DMS153 treated with DMSO at 0.1 percent for 48 hours (cell line): ENCODE results near the gene PDE10A.
"Not testable (repeated sequence)": the region's sequence is repeated elsewhere in the genome, so short reads cannot be mapped to it uniquely, and the experiment has no call there.

ENCODE experiments used
- DNase-seq: peaks from one replicate; lab custom pipeline; 2025; ENCODE audit not compliant: unreplicated experiment; lab: John Stamatoyannopoulos, UW

Gene PDE10A

DNA sequence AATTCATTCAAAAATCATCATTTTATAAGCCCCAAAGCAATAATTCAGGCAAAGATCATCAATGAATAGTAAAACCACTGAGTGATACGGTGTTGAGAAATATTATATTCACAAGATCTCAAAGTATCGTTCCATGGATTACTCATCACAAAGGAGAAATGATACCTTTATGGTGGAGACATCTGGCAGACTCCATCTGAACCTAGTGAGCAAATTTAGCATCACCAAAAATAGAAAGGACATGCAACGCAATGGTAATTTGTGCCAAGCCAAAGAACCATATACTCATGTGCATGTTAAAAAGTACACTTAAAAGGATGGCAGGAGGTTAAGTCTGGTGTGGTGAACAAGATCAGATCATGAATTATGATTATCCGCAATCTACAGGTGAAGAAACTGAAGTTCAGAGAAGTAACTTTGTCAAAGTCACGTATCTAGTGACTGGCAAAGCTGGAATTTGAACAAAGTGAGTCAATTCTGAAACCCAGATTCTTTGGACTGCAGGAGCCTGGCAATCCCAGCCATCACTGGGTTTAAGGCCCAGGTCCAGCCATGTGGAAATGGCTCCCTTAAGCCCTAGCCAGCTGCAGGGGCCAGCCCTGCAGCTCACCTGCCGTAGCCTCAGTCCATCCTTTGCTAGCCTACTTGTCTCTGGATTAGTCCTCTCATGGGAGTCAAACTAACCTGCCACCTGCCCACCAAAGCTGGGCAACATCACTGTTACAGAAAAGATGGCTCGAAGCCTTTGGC lies 68.3 kb downstream of the PDE10A start:
- DNase-seq: no peak

DNA sequence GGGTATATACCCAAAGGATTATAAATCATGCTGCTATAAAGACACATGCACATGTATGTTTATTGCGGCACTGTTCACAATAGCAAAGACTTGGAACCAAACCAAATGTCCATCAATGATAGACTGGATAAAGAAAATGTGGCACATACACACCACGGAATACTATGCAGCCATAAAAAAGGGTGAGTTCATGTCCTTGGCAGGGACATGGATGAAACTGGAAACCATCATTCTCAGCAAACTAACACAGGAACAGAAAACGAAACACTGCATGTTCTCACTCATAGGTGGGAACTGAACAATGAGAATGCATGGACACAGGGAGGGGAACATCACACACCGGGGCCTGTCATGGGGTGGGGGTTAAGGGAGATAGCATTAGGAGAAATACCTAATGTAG lies 70.1 kb downstream of the PDE10A start:
- DNase-seq: not testable (repeated sequence)

GRCh38 chr6:165588515-165588914 lies 74.5 kb downstream of the PDE10A start:
- DNase-seq: no peak

GRCh38 chr6:165587206-165587605 lies 75.8 kb downstream of the PDE10A start:
- no peak for DNase-seq

DNA sequence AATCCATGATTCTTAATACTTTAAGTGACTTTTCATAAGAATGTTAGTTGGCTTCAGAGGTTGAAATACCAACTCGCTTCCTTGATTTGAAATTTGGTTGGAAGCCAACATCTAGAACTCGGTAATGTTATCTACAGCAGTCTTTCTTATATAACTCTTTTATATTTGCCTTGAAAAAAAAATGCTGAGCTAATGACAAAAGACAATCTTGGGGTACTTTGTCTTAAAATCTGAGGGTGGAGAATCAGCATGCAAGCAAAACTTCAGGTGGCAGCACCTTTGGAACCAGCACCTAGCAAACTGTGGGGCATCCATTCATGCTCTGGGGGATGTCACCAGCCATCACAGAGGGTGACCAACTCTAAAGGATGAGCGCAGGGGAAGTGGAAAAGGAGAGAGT lies 76.3 kb downstream of the PDE10A start:
- DNase-seq: no peak

DNA sequence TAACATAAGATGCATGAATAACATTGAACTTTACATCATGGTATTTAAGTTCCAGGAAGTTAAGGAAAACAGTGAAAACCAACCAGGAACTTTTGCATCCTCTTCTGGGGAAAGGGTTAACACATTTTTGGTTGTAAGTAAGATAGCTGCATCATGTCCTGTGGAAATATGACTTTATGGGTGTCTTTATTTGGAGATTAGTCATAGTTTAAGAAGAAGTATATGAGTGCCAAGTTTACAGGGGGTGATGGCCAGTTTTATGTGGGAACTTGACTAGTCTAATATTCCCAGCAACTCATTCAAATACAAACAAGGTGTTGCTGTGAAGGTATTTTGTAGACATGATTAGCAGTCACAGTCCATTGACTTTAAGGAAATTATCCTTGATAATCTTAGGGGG lies 78.0 kb downstream of the PDE10A start:
- no peak for DNase-seq

DNA sequence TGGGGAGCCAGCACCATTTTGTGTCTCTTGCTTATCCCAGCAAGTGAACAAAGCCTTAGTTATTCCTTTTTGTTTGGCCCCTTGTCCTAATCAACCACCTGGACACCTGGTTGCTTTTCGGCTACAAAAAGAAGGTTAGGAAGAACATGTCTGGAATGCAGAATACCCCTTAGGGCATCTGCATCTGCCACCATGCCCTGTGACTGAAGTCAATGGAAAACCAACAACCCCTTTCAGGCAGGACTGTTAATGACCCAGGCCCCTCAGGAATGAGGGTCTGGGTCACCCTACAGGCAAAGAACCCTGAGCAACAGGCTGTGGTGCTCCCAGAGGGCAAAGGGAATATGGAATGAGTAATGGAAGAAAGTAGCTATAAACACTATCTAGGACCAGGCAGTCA lies 78.5 kb downstream of the PDE10A start:
- DNase-seq: no peak

DNA sequence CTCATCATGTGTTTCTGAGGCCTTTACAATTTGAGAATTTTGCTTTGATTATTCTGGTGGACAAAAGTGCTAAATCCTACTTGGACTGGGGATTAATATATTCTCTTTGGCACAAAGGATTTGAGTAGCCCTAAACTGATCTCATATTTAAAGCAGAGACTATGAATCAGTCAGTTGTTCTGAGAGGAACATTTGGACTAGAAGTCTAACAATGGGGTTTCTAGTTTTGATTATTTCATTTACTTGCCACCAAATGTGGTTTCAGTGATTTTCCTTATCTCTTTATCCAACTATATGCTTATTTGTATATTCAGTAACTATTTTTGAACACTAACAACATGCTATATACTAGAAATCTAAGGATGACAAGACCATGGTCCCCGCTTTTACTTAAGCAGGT lies 81.4 kb downstream of the PDE10A start:
- DNase-seq: no peak

- no peak for DNase-seq
These were observed 82.9 kb downstream of the PDE10A start for GRCh38 chr6:165580136-165580535.

- DNase-seq: no peak
These were observed 83.9 kb downstream of the PDE10A start for GRCh38 chr6:165579151-165579550.

GRCh38 chr6:165577556-165577955 lies 85.5 kb downstream of the PDE10A start:
- DNase-seq: no peak

DNA sequence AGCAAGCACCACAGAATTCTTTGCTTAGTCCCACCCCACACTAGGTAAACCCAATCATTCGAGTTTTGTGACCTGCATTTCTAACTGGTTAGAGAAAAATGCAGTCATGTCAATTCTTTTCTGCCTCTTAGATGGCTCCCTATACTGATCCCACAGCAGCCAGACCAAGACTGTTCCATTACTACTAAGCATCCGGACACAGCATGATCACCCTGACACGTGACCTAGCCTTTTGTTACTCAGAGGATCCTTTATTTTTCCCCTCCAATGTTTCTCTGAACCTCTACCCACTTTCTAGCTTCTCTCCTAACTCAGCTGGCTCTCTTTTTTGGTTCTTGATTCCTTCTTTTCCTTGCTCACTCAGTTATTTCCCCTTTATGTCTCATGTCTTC lies 87.9 kb downstream of the PDE10A start:
- no peak for DNase-seq

GRCh38 chr6:165574220-165575157 lies 88.6 kb downstream of the PDE10A start:
- DNase-seq: no peak

DNA sequence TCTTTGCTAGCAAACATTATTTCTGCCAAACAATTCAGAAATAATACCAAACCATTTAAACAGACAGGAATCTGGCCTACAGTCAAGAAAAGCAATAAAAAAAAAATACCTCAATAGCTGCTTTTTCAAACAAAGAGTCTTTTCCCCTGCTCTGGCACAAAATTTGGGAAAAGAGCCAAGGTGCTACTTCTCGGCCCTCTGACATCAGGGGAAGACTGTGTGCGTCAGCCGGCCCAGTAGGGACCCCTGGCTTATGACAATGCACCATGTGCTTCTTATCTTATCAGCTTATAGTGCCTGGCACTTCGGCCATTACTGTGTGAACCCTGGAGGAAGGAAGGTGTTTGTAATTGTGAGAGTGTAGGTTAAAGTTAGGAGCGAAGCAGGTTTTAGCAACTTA lies 89.4 kb downstream of the PDE10A start:
- DNase-seq: no peak

DNA sequence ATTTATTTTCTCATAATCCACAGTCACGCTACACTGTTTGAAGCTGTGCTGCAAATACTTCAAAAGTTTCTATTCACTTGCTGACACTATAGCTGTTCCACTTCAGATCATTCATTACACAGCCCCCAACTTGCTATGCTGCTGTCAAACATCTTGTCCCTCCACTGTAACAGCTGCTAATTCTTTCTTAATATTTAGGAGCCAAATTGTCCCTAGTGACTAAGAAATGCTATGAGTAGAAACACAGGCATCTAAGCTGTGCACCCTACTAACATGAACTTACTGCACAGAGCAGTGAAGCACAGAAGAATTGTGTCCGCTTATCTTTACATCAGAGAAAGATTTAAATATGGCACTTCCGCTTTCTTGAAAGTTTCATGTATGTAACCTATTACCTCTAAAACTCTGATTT lies 91.3 kb downstream of the PDE10A start:
- no peak for DNase-seq

DNA sequence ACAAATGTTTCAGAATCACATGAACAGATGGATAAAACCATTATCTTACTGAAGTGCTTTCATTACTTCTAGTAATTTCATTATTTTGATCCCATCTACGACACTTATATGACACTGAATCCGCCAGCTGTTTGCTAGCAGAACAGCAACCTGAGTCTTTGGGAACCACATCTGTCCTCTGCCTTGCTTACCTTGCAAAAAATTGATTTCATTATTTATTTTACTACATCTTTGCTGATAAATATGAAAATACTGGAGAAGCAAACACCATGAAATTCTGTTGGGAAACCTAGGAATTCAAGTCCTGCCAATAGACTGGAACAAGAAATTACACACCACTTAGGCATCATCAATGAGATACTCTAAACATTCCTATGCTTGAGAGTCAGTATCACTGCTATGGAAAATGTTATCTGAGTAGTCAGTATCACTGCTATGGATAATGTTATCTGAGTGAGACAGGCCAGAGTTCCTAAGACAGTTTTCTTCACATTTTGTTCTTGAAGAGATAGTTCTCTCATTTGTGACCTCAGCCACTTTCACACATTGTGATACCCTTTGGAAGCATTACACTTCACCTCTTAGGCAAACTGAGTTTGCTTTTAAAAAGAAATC lies 91.9 kb downstream of the PDE10A start:
- DNase-seq: no peak

GRCh38 chr6:165568326-165568725 lies 94.7 kb downstream of the PDE10A start:
- no peak for DNase-seq

DNA sequence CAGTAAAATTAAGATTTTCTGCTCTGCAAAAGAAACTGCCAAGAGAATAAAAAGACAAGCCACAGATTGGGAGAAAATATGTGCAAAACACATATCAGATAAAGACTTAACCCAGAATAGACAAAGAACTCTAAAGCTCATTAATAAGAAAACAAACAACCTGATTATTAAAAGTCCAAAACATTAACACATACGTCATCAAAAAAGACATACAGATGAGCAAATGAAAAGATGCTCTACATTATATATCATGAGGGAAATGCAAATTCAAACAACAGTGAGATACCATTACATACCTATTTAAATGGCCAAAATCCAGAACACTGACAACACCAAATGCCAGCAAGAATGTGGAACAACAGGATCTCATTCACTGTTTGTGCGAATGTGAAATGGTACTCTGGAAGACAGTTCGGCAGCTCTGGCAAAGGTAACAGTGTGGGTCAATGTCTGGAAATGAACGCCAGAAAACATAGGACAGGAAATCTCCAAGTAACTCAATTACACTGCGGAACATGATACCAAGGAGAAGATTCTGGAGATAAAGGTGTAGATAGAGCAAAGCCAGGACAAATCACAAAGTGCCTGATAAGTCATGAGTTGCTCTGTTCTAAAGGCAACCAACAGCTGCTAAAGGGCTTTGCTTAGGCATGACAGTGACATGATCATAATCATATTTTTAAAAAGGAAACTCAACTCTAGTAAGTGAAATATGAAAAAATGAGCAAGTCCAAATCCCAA lies 96.8 kb downstream of the PDE10A start:
- DNase-seq: no peak

DNA sequence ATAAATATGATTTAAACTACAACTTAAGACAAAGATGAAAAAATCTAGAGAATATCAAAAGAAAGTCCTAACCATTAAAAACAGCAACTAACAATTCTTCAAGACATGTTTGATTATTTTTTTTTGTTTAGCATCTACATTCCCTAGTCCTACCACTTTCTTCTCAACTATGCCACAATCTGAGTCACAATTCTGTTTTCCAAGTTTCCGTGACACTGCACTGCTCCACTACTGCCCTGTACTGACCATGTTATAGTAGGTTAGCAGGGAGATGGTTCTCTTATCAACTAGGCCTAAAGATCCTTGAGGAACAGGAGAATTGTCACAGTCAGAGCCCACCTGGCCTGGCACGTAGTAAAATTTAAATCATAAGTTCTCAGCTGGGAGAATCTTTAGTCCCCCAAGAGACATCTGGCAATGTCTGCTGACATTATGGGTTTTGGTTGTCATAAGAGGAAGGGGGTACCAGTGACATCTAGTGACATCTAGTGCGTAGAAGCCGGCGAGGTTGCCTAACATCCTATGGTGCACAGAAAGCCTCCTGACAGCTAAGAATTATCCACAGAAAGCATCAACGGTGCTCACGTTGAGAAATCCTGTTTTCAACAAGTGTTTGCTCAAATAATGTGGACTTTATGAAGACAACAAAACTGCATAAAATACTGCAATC lies 100.5 kb downstream of the PDE10A start:
- no peak for DNase-seq

GRCh38 chr6:165559632-165560031 lies 103.4 kb downstream of the PDE10A start:
- DNase-seq: no peak

DNA sequence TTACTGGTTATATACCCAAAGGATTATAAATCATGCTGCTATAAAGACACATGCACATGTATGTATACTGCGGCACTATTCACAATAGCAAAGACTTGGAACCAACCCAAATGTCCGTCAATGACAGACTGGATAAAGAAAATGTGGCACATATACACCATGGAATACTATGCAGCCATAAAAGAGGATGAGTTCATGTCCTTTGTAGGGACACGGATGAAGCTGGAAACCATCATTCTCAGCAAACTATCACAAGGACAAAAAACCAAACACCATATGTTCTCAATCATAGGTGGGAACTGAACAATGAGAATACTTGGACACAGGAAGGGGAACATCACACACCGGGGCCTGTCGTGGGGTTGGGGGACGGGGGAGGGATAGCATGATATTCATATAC lies 104.9 kb downstream of the PDE10A start:
- not testable (repeated sequence) for DNase-seq
